AG09309 (cell line): Measurements from ENCODE around the gene BCAS1.

Source experiments
- DNase-seq: peaks from one replicate; pipeline ENCODE4 v3.0.0-alpha.2; 2010; ENCODE audit warnings: low read depth
- H3K4me3 ChIP-seq: 2 replicates; pipeline ENCODE4 v1.5.1; 2011; ENCODE audit warnings: mild to moderate bottlenecking, low read depth, low read length, moderate library complexity; ENCODE audit not compliant: control insufficient read depth
- CTCF ChIP-seq: IDR thresholded peaks from 2 replicates; pipeline ENCODE4 v1.5.1; 2011; ENCODE audit warnings: mild to moderate bottlenecking, low read depth, low read length, inconsistent platforms; ENCODE audit not compliant: insufficient read depth, control insufficient read depth; ENCODE audit errors: missing control alignments

The BCAS1 gene

GRCh38 chr20:54069501-54069971 is 858 bp downstream of the BCAS1 start:
- no peak for TF ChIP-seq CTCF
- no peak for DNase-seq
- no peak overlapping the region for H3K4me3 ChIP-seq

GRCh38 chr20:54068966-54069365 is 1.4 kb downstream of the BCAS1 start:
- TF ChIP-seq CTCF: no peak
- no peak overlapping the region for H3K4me3 ChIP-seq
- no peak for DNase-seq

GRCh38 chr20:54068495-54068894 is 1.9 kb downstream of the BCAS1 start:
- DNase-seq: no peak
- TF ChIP-seq CTCF: no peak
- no peak overlapping the region for H3K4me3 ChIP-seq

GRCh38 chr20:54067606-54068174 is 2.7 kb downstream of the BCAS1 start:
- no peak for DNase-seq
- TF ChIP-seq CTCF: no peak
- H3K4me3 ChIP-seq: no peak overlapping the region

GRCh38 chr20:54065601-54066038 is 4.8 kb downstream of the BCAS1 start:
- no peak for TF ChIP-seq CTCF
- no peak for DNase-seq
- H3K4me3 ChIP-seq: no peak overlapping the region

- TF ChIP-seq CTCF: no peak
- no peak overlapping the region for H3K4me3 ChIP-seq
- no peak for DNase-seq
These were observed 5.5 kb downstream of the BCAS1 start for GRCh38 chr20:54064939-54065338.
